Trophoblast cell (in vitro differentiated cells and primary cell): ENCODE data around the gene C17orf67.
A peak's percentile ranks its signal among the peaks of the same experiment; 100 is the strongest.

Experiments
- DNase-seq, 2 donors: peaks; one replicate each; pipeline ENCODE4 v3.0.0-alpha.2; 2016
- H2AFZ ChIP-seq: 2 replicates; pipeline ENCODE4 v1.6.1; 2013; ENCODE audit warnings: low read length, moderate library complexity, mild to moderate bottlenecking; ENCODE audit not compliant: insufficient read depth, poor library complexity
- H2AK5ac ChIP-seq: 2 replicates; pipeline ENCODE4 v1.6.1; 2013; ENCODE audit warnings: mild to moderate bottlenecking, low read length
- H2BK120ac ChIP-seq: 2 replicates; pipeline ENCODE4 v1.6.1; 2013; ENCODE audit warnings: low read length, mild to moderate bottlenecking, moderate library complexity; ENCODE audit not compliant: insufficient read depth, poor library complexity
- H2BK12ac ChIP-seq: 2 replicates; pipeline ENCODE4 v1.6.1; 2013; ENCODE audit warnings: mild to moderate bottlenecking, low read length, moderate library complexity
- H2BK5ac ChIP-seq: 2 replicates; pipeline ENCODE4 v1.6.1; 2013; ENCODE audit warnings: low read length, low read depth, moderate library complexity, mild to moderate bottlenecking; ENCODE audit not compliant: poor library complexity
- H3K14ac ChIP-seq: 2 replicates; pipeline ENCODE4 v1.6.1; 2013; ENCODE audit warnings: mild to moderate bottlenecking, low read length
- H3K18ac ChIP-seq: 2 replicates; pipeline ENCODE4 v1.6.1; 2013; ENCODE audit warnings: mild to moderate bottlenecking, low read length
- H3K23ac ChIP-seq: 2 replicates; pipeline ENCODE4 v1.6.1; 2013; ENCODE audit warnings: low read length
- H3K27ac ChIP-seq: 2 replicates; pipeline ENCODE4 v1.5.1; 2013; ENCODE audit warnings: low read depth, mild to moderate bottlenecking, inconsistent platforms, low read length, moderate library complexity
- H3K27me3 ChIP-seq: 2 replicates; pipeline ENCODE4 v1.6.1; 2013; ENCODE audit warnings: inconsistent platforms, mild to moderate bottlenecking, low read length, moderate library complexity; ENCODE audit not compliant: insufficient read depth
- H3K36me3 ChIP-seq, 2 experiments: 1 replicate in 1 of 2; 2 replicates in 1 of 2; pipeline ENCODE4 v1.6.1; 2013; ENCODE audit warnings: low read length in 2 of 2, mild to moderate bottlenecking in 2 of 2, moderate library complexity in 1 of 2; ENCODE audit not compliant: insufficient read depth in 2 of 2, control insufficient read depth in 1 of 2
- H3K4ac ChIP-seq: 2 replicates; pipeline ENCODE4 v1.6.1; 2013; ENCODE audit warnings: low read depth, mild to moderate bottlenecking, low read length, moderate library complexity
- H3K4me1 ChIP-seq, 2 experiments: 1 replicate in 1 of 2; 2 replicates in 1 of 2; pipeline ENCODE4 v1.6.1; 2013; ENCODE audit warnings: low read length in 2 of 2, mild to moderate bottlenecking in 2 of 2, moderate library complexity in 1 of 2; ENCODE audit not compliant: insufficient read depth in 2 of 2, control insufficient read depth in 1 of 2
- H3K4me2 ChIP-seq: 2 replicates; pipeline ENCODE4 v1.6.1; 2013; ENCODE audit warnings: inconsistent platforms, mild to moderate bottlenecking, low read length, moderate library complexity
- H3K4me3 ChIP-seq: 2 replicates; pipeline ENCODE4 v1.5.1; 2013; ENCODE audit warnings: mild to moderate bottlenecking, low read depth, low read length, inconsistent platforms
- H3K79me1 ChIP-seq: one replicate; pipeline ENCODE4 v1.6.1; 2013; ENCODE audit warnings: low read length
- H3K79me2 ChIP-seq: 2 replicates; pipeline ENCODE4 v1.6.1; 2013; ENCODE audit warnings: low read length, mild to moderate bottlenecking; ENCODE audit not compliant: control insufficient read depth, insufficient read depth, poor library complexity
- H3K9ac ChIP-seq: 2 replicates; pipeline ENCODE4 v1.6.1; 2013; ENCODE audit warnings: mild to moderate bottlenecking, low read length
- H3K9me3 ChIP-seq: 2 replicates; pipeline ENCODE4 v1.6.1; 2013; ENCODE audit warnings: low read depth, mild to moderate bottlenecking, control low read depth, inconsistent platforms, low read length; ENCODE audit not compliant: insufficient read depth
- H4K12ac ChIP-seq: 2 replicates; pipeline ENCODE4 v1.6.1; 2013; ENCODE audit warnings: low read depth, mild to moderate bottlenecking, low read length, moderate library complexity
- H4K8ac ChIP-seq: 2 replicates; pipeline ENCODE4 v1.6.1; 2013; ENCODE audit warnings: low read depth, mild to moderate bottlenecking, low read length, moderate library complexity
- H4K91ac ChIP-seq: one replicate; pipeline ENCODE4 v1.6.1; 2013; ENCODE audit warnings: low read depth, mild to moderate bottlenecking, low read length, moderate library complexity
- WGBS: extraction: QIAGEN DNeasy Blood & Tissue Kit; methylation state at CpG from one replicate; pipeline ENCODE4 v1.1.7; 2013; ENCODE audit warnings: missing lambda C conversion rate; ENCODE audit not compliant: insufficient read length, insufficient coverage; ENCODE audit errors: extremely low coverage; 5-methylcytosine and 5-hydroxymethylcytosine counted together

The C17orf67 gene

DNA sequence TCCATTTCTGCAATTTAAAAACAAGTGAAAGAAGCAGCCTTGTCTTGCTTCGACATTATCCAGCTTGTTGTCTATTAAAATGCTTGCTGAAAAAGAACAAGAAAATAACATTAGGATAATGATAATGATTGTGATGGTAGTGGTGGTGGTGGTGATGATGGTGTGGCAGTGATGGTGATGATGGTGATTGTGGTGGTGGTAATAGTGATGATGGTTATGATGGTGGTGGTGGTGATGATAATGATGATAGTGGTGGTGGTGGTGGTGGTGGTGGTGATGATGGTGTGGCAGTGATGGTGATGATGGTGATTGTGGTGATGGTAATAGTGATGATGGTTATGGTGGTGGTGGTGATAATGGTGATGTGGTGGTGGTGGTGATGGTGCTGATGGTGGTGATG lies 41.5 kb downstream of the C17orf67 start:
- H2BK120ac ChIP-seq: no peak overlapping the region
- no peak for DNase-seq
- H4K8ac ChIP-seq: no peak overlapping the region
- H4K91ac ChIP-seq: no peak overlapping the region
- no CpG with 5 or more reads among the region's 1 CpG for WGBS
- H3K27me3 ChIP-seq: no peaks in the 10 kb centered on the region
- peaks cover 3% of the 10 kb centered on the region for H3K9me3 ChIP-seq
- H3K79me1 ChIP-seq: no peaks in the 10 kb centered on the region
- no peak overlapping the region for H3K9ac ChIP-seq
- no peak overlapping the region for H3K27ac ChIP-seq
- H3K23ac ChIP-seq: no peak overlapping the region
- H2AFZ ChIP-seq: no peak overlapping the region
- H3K79me2 ChIP-seq: no peaks in the 10 kb centered on the region
- no peak overlapping the region for H2BK12ac ChIP-seq
- no peak overlapping the region for H2AK5ac ChIP-seq
- H3K4me1 ChIP-seq: no peaks in the 10 kb centered on the region
- H3K4me3 ChIP-seq: no peak overlapping the region
- no peak overlapping the region for H2BK5ac ChIP-seq
- H3K36me3 ChIP-seq: no peaks in the 10 kb centered on the region
- no peak overlapping the region for H3K4ac ChIP-seq
- no peak overlapping the region for H3K18ac ChIP-seq
- no peak overlapping the region for H4K12ac ChIP-seq
- no peak overlapping the region for H3K4me2 ChIP-seq
- no peak overlapping the region for H3K14ac ChIP-seq

- H3K36me3 ChIP-seq: no peaks in the 10 kb centered on the region
- H4K12ac ChIP-seq: no peak overlapping the region
- H3K9ac ChIP-seq: no peak overlapping the region
- H3K18ac ChIP-seq: no peak overlapping the region
- H3K79me1 ChIP-seq: no peaks in the 10 kb centered on the region
- H3K4ac ChIP-seq: no peak overlapping the region
- no peaks in the 10 kb centered on the region for H3K79me2 ChIP-seq
- H4K8ac ChIP-seq: no peak overlapping the region
- no peaks in the 10 kb centered on the region for H3K27me3 ChIP-seq
- no peak overlapping the region for H4K91ac ChIP-seq
- H3K4me2 ChIP-seq: no peak overlapping the region
- peak; percentile 80 to 90 for DNase-seq
- no peak overlapping the region for H3K27ac ChIP-seq
- no peak overlapping the region for H2BK120ac ChIP-seq
- no peaks in the 10 kb centered on the region for H3K9me3 ChIP-seq
- H2BK12ac ChIP-seq: no peak overlapping the region
- H3K4me3 ChIP-seq: no peak overlapping the region
- H3K14ac ChIP-seq: no peak overlapping the region
- WGBS: no CpG with 5 or more reads among the region's 7 CpGs
- H2BK5ac ChIP-seq: no peak overlapping the region
- no peak overlapping the region for H2AK5ac ChIP-seq
- no peak overlapping the region for H2AFZ ChIP-seq
- H3K23ac ChIP-seq: no peak overlapping the region
- H3K4me1 ChIP-seq: no peaks in the 10 kb centered on the region
Observed at GRCh38 chr17:56786989-56787482, 46.7 kb downstream of the C17orf67 start.

- Histone ChIP-seq H3K27me3 (no peaks in the 10 kb centered on the region), H3K14ac (no peak overlapping the region), H3K36me3 (no peaks in the 10 kb centered on the region), H3K4me1 (peaks cover 0 to under 1% of the 10 kb centered on the region in 2 experiments), H2BK5ac (no peak overlapping the region), H3K4me3 (no peak overlapping the region), H2AFZ (no peak overlapping the region), H3K23ac (no peak overlapping the region), H3K27ac (no peak overlapping the region), H4K8ac (no peak overlapping the region), H3K79me1 (no peaks in the 10 kb centered on the region), H2BK12ac (no peak overlapping the region), H4K91ac (no peak overlapping the region), H4K12ac (no peak overlapping the region), H2BK120ac (no peak overlapping the region), H3K18ac (no peak overlapping the region), H3K4ac (no peak overlapping the region), H3K4me2 (no peak overlapping the region), H2AK5ac (no peak overlapping the region), H3K9ac (no peak overlapping the region), H3K79me2 (no peaks in the 10 kb centered on the region), H3K9me3 (no peaks in the 10 kb centered on the region)
- no peak for DNase-seq
- no CpG with 5 or more reads among the region's 9 CpGs for WGBS
Observed at GRCh38 chr17:56785997-56786680, 47.6 kb downstream of the C17orf67 start.

DNA sequence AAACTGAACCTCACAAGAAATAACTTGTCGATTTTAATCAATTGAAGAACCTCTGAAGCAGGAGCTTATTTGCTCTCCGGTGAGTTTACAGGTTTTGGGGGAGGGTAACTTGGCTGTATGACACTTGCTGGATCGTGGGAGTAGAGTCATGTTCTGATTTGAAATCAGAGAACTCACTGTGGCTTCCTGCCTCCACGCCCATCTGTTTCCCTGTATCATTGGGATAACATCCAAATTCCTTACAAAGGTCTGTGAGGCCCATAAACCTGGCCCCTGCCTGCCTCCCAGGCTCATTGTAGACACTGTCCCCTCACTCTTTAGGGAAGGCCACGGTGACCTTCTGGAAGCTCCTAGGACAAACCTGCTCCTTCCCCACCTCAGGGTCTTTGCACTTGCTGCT lies 48.3 kb downstream of the C17orf67 start:
- Histone ChIP-seq H2BK5ac (no peak overlapping the region), H3K36me3 (no peaks in the 10 kb centered on the region), H4K8ac (no peak overlapping the region), H4K12ac (no peak overlapping the region), H3K79me2 (no peaks in the 10 kb centered on the region), H3K9me3 (no peaks in the 10 kb centered on the region), H3K23ac (no peak overlapping the region), H3K27me3 (no peaks in the 10 kb centered on the region), H3K4me1 (peaks cover 0 to 4% of the 10 kb centered on the region in 2 experiments), H2AK5ac (no peak overlapping the region), H3K4ac (no peak overlapping the region), H3K4me3 (no peak overlapping the region), H3K9ac (no peak overlapping the region), H3K27ac (no peak overlapping the region), H3K18ac (no peak overlapping the region), H2BK12ac (no peak overlapping the region), H3K14ac (no peak overlapping the region), H2AFZ (no peak overlapping the region), H3K4me2 (no peak overlapping the region), H4K91ac (no peak overlapping the region), H3K79me1 (peaks cover 2% of the 10 kb centered on the region), H2BK120ac (no peak overlapping the region)
- WGBS: no CpG with 5 or more reads among the region's 5 CpGs
- DNase-seq: no peak
